ENCODE results near the gene NDUFA7. TPM values are rescaled to one million over a fixed set of nuclear protein-coding genes. Genes with fewer than 3 reads are reported as not detected.
A peak's percentile ranks its signal among the peaks of the same experiment; 100 is the strongest.
"Not testable (repeated sequence)": the region's sequence is repeated elsewhere in the genome, so short reads cannot be mapped to it uniquely, and the experiment has no call there.

NDUFA7 gene
- total RNA-seq, 1 donor from 2014 or later: 129 TPM

DNA sequence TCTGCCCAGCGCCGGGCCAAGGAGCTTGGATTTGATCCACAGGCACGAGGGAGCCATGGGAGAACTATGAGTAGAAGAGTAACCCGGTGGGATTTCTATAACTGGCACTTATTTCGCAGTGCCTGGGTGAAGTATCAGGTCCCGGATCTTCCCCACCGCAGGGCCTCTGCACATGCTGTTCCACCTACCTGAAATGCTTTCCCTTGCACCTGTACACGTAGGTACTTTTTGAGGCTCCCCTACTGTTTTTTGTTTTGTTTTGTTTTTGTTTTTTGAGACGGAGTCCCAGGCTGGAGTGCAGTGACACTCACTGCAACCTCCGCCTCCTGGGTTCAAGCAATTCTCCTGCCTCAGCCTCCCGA, 22.3 kb upstream of the NDUFA7 start:
- intact Hi-C loops (cut with DNase I): no loop called here

DNA sequence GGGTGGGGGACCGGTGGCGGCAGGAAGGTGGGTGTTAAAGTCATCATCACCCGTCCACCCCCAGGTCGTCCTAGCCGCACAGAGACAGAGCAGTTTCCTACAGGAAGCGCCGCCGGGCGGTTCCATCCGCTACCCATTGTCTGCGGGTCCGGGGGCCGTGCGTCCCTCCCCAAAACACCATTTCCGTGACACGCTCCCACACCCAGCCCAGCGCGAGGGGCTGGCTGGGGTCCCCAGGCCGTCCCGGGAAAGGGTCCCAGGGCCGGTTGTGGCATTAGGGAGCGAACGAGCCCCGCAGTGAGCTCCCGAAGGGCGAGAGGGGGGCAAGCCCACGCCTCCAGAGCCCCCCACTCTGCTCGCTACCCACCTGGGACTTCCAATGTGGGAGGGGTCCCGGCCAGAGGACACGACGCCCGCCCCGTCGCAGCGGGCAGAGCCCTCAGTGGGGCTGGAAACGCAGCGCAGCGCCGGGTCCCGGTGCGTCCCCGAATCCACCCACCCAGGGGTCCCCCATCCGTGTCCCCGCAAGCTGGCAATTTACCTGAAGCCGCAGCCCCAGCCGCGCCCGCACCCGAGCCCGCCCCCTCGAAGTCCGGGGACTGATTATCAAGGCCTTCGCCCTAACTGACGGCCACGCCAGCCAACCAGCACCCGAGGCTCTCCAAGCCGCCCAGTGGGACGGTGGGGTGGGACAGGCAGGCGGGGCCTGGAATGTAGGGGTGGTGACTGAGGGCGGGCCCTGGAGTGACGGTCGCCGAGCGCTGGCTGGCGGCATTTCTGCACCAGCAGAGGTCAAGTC, 21.7 kb upstream of the NDUFA7 start, which contains the start of gene KANK3:
TSS of gene KANK3 (minus strand) at position 579 of the 799 bp plus-strand sequence. CDS start 5,434 bp downstream, outside the sequence.
- peak; percentile 97 for ATAC-seq
- intact Hi-C loops (cut with DNase I): no loop called here
- DNase-seq (ENCODE audit: missing footprints): peak; percentile 98

More for the DNA sequence above, 22.3 kb upstream of the NDUFA7 start:
- no peak for DNase-seq (ENCODE audit: missing footprints)
- no peak for ATAC-seq

DNA sequence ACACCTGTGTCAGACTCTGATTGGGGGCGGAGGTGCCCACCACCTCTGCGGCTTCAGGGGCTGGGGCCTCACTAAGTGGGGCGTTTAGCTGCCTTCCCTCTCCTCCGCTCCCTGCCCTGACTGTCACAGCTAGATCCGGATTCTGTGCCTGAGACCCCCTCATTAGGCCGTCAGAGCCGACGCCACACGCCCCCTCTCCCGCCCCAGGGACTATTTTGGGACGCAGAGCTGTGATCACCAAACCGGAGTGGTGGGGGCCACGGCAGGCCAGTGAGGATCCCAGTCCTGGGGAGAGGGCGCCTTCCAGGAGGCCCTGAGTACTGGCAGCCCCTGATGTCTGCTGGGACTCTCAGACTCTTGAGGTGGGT, 21.1 kb upstream of the NDUFA7 start:
- DNase-seq (ENCODE audit: missing footprints): no peak

DNA sequence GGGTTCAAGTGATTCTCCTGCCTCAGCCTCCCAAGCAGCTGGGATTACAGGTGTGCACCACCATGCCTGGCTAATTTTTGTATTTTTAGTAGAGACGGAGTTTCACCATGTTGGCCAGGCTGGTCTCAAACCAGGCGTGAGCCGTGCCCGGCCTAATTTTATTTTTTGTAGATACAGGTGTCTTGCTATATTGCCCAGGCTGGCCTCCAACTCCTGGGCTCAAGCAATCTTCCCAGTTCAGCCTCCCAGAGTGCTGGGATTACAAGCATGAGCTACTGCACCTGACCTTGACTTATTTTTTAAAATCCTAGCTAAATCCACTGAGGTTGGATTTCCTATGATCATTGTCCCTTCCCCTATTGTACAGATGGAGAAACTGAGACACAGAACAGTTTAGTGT, 20.3 kb upstream of the NDUFA7 start:
- intact Hi-C loops (cut with DNase I); ATAC-seq: not testable (repeated sequence)
- DNase-seq (ENCODE audit: missing footprints): peak; percentile 45

More for the DNA sequence above, 21.1 kb upstream of the NDUFA7 start:
- ATAC-seq: no peak
- intact Hi-C loops (cut with DNase I): no loop called here

DNA sequence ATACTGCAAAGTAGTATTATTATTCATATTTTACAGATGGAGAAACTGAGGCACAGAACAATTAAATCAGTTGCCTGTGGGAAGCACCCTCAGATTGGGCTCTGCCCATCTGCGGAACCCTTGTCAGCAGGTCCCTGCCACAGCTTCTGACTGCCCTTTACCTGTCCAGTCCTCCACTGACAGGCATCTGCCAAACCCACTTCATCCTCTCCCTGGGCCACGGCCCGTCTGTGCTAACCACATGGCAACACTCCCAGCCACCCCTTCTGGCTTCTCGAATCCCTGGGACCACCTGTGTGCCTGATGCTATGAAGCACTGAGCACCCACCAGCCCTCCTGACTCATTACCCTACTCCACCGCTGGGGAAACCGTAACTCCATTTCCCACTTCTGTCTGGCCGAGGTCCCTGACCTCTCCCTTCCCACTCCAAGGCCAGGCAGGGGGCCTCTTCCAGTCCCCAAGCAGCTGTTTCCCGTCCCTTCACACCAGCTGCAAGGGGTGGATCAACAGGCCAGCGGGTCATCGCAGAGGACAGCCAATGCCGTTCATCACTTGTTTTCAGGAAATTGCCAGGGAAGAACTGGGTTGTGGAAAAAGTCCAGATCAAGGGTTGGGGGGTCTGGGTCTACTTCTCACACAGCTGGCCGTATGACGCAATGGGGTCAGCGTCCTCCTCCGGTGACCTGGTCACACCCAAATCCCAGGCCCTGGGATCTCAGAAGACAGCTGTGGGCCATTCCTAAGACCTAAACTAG, 19.3 kb upstream of the NDUFA7 start:
- intact Hi-C loops (cut with DNase I): no loop called here
- DNase-seq (ENCODE audit: missing footprints): peak; percentile 85
- ATAC-seq: peak; percentile 69

DNA sequence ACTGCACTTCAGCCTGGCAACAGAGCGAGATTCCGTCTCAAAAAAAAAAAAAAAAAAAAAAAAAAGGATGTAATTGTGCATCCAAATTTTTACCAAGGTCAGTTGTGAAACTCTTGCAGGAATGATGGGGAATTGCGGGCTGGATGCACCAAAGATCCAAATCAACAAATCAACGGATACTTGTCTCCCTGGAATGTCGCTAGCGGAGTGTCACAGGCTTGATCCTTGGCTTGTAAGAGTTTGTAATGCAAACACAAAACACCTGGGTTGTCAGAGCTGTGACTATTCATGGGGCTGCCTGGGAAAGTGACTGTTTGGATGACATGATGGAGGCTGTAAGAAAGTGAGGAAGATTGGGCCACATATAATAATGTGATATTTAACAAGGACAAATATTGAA, 17.7 kb upstream of the NDUFA7 start:
- no peak for ATAC-seq
- intact Hi-C loops (cut with DNase I): no loop called here

DNA sequence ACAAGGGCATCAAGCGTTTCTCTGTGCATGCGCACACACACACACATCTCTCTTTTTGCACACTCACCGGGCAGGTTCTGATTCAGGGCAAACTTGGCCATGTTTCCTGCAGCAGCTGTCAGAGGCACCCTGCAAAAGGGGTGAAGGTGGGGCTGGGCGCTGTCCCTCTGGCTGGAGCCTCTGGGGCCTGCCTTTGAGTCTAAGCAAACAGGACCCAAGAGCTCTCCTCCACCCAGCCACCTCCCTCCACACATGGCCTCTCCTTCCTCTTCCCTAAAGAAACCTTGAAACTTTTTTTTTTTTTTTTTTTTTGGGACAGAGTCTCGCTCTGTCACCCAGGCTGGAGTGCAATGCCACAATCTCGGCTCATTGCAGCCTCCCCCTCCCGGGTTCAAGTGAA, 16.6 kb upstream of the NDUFA7 start:
- DNase-seq (ENCODE audit: missing footprints): no peak
- intact Hi-C loops (cut with DNase I): no loop called here
- no peak for ATAC-seq

More for the DNA sequence above, 17.7 kb upstream of the NDUFA7 start:
- DNase-seq (ENCODE audit: missing footprints): no peak

DNA sequence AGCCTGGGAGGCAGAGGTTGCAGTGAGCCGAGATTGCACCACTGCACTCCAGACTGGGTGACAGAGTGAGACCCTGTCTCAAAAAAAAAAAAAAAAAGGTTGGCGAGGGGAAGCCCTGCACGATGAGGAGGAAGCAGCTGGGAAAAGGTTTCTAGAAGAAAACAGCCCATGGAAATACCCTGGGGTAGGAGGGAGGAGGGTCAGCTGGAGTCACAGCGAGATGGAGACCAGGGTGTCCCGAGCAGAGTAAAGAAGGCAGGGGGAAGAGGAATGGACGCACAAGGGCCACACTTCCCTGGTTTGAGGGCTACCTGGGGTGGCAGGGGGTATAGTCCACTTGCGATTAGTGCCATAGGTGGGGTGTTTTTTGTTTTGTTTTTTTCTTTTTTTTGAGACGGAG, 15.5 kb upstream of the NDUFA7 start:
- ATAC-seq (no peak), DNase-seq (ENCODE audit: missing footprints) (no peak)
- intact Hi-C loops (cut with DNase I): no loop called here

DNA sequence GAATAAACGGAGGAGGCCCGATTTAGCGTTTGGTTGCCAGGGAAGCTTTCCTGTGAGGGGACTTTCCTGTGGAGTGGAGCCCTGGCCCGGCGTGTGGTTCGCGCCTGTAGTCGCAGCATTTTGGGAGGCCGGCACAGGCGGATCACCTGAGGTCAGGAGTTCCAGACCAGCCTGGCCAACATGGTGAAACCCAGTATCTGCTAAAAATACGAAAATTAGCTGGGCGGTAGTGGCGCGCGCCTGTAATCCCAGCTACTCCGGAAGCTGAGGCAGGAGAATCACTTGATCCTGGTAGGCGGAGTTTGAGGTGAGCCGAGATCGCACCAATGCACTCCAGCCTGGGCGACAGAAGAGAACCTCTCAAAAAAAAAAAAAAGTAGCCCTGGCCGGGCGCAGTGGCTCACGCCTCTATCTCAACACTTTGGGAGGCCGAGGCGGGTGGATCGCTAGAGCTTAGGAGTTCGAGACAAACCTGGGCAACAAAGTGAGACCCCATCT, 14.9 kb upstream of the NDUFA7 start:
- no peak for ATAC-seq
- intact Hi-C loops (cut with DNase I): no loop called here
- DNase-seq (ENCODE audit: missing footprints): no peak

DNA sequence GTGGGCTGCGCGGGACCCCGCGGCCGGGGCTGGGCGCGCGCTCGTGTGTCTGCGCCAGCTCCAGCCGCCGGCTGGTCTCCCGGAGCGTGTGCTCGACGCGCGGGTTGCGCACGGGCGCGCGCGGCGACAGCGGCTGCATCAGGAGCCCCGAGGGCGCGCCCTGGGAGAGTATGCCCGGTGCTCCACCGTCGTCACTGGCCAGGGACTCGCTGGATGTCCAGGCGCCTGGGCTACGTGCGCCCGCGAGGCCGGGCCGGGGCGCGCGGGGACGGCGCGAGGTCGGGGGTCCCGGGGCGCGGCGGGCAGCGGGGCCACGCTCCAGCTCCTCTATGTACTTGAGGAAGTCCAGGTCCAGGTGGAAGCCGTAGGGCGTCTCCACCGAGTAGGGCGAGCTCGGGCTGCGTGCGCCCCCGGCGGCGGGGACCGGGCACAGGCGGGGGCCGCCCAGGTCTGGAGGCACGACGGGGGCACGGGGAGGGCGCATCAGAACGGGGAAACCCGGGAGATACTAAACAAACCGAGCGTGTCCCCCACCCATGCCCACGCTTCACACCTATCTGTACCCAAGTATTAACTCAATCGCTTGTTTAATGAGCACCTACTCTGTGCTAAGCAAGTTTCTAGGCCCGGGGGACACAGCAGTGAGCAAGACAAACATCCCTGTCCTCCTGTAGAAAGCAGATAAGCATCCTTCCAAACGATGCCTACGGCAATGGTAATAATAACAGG, 14.3 kb upstream of the NDUFA7 start:
- DNase-seq (ENCODE audit: missing footprints) (no peak), ATAC-seq (no peak)
- intact Hi-C loops (cut with DNase I): no loop called here

DNA sequence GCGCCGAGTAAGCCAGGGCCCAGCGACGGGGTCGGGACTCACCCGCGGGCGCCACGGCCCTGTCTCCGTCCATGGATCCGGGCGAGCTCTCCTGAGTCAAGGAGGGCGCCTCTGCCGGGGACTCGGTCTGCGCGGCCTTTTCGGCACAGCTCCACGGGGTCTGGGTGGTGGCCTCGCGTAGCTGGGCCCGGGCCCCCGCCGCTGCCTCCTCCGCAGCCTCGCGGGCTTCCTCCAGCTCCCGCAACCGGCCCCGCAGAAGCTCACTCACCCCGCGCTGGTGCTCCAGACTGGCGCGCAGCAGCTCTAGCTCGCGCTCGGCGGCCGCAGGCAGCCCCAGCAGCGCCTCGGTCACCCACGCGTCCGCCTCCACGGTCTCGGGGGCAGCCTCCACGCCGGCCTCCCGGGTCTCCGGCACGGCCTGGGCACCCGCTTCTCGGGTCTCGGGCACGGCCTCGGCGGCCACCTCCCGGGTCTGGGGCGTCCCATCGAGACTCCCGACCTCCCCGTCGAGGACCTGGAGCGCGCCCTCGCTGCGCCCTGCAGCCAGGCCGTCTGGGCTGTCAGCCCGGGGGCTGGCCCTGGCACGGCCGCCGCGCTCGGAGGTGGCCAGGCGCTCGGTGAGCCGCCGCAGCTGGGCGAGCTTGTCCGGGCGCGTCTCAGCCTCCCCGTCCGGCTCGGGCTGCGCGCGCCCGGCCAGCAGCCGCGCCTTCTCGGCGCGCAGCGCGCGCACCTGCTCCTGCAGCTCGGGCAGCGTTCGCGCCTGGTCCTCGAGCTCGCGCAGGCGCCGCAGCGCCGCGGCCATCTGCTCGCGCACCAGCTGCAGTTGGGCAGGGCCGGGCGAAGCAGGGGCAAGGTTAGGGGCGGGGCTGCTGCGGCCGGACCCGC, 13.5 kb upstream of the NDUFA7 start:
- DNase-seq (ENCODE audit: missing footprints) (peak; percentile 72), ATAC-seq (peak; percentile 53)
- intact Hi-C loops (cut with DNase I): no loop called here

DNA sequence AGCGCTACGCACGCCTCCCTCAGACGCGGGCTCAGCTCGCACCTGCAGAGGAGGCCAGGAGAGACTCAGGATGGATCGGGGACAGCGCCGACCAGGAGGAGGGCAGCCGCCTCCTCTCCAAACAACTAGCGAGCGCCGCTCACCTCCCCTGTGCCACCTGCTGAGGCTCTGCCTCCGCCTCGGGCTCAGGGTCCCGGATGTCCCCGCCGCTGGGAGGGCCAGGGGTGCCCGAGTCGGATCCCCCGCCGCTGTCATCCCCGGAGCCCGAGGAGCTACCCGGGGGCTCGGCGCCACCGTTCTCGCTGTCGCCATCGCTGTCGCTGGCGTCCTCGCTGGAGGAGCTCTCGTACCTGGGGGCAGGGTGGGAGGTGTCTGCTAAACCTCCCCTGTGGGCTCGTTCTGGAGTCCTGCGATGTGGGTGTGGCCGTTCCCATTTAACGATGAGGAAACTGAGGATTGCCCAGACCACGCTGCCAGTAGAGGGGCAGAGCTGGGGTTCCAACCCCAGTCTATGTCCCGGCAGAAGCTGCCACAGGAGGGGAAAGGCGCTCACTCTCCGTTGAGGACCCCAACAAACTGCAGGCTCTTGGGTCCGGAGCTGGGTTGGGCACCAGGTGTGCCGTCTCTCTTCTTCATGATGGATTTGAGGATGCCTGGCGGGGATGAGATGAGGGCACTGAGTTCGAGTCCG, 12.7 kb upstream of the NDUFA7 start:
- no peak for ATAC-seq
- intact Hi-C loops (cut with DNase I): no loop called here
- no peak for DNase-seq (ENCODE audit: missing footprints)

DNA sequence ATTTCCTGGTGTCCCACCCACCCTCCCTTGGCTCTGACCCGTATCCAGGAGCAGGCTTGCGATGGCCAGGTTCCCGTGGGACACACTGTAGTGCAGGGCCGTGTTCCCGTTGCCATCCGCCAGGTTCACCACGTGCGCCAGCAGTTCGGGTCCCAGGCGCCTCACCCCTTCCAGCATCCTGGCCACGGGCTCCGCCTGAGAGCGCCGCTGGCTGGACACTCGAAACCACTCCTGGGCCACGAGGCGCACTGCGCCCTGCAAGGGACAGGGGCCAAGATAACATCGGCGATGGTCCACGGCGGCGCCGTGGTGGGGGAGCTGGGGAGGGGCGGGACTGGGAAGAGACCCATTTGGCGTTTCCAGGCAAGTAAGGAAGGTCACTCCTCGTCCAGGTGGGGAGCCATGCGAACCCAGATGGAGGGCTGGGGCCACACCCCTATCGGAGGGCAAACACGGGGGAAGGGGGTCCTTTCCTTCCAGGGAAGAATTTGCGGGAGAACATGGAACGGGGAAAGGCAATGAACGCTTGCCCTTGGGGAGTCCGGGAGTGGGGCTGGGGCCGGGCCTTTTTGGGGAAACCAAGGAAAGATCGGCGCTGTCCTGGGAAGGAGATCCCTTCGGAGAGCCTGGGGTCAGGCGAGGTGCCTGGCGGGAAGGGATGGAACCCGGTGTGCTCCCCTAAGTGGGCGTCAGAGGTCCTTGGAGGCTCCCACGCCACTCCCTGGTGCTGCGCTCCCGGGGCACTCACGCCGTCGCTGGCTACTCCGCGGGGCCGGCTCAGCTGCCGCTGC, 12.0 kb upstream of the NDUFA7 start:
- intact Hi-C loops (cut with DNase I): no loop called here
- no peak for ATAC-seq
- no peak for DNase-seq (ENCODE audit: missing footprints)

DNA sequence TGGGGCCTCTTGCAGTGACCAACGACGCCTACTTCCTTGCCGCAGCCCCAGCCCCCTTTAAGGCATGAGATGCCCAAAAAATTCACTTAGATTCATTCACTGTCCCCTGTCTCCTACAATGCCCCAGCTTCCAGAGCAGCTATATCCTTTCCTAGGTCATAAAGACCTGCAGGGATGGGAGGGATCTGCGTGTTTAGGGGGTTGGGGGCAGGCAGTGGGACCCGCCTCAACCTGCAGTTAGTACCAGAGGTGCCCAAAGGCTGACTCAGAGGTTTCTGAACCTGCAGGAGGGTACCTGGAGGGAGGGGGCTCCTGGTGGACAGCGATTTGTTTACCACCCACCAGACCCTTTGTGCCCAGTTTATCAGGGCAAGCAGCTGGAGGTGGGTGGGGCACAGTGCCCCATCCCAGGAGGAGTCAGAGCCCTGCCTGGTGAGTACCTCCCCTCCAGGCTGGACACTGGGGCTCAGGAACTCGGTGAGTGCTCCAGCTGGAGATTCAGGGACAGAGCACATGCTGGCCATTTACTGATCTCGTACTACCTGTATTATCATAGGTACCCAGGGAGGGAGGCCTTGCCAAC, 10.2 kb upstream of the NDUFA7 start:
- ATAC-seq (no peak), DNase-seq (ENCODE audit: missing footprints) (no peak)
- intact Hi-C loops (cut with DNase I): no loop called here

DNA sequence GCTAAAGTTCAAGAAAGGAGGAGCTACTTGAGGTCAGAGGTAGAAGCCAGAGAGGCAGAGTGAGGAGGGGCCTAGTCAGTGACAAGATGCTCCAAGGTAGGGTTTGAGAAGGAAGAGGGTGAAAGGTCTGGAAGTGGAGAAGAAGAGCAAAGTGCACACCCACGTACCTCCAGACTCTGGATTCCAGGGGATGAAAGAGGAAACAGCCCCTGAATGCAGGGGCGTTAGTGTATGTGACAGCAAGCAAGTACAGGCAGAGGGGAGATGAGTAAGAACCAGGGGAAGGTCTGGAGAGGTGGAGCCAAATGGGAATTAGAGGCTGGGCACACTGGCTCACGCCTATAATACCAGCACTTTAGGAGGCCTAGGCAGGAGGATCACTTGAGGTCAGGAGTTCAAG, 8.8 kb upstream of the NDUFA7 start:
- DNase-seq (ENCODE audit: missing footprints): no peak
- ATAC-seq: no peak
- intact Hi-C loops (cut with DNase I): no loop called here

DNA sequence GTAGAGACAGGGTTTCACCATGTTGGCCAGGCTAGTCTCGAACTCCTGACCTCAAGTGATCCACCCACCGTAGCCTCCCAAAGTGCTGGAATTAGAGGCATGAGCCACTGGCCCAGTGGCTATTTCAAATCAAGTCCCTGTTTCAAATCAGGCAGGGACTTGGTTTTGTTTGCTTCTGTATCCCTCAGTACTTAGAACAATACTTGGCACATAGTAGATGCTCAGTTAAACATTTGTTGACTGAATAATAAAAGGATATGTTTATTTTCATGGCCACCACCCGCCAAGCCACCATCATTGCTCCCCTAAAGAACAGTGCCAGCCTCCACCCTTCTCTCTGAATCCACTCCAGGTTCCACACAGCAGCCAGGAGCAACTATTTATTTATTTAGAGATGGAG, 4.3 kb upstream of the NDUFA7 start:
- no peak for ATAC-seq
- intact Hi-C loops (cut with DNase I): no loop called here
- DNase-seq (ENCODE audit: missing footprints): peak; percentile 20

Measured in Right ventricle myocardium inferior (tissue), 1 donor.